HG03064 (cell line): ENCODE measurements around the gene AMMECR1.
"Not testable (repeated sequence)": the region's sequence is repeated elsewhere in the genome, so short reads cannot be mapped to it uniquely, and the experiment has no call there.

Experiments used
- ATAC-seq: cut with Tn5 transposase; IDR thresholded peaks from one replicate; pipeline ENCODE4 v1.9.1; 2021; ENCODE audit warnings: low read depth; ENCODE audit not compliant: unreplicated experiment

AMMECR1 gene

GRCh38 chrX:110317820-110318663, at the start of gene AMMECR1:
Gene AMMECR1 (minus strand): TSS chrX:110318085. CDS start chrX:110318071, 14 bp downstream.
- ATAC-seq, result peak; percentile 54

- no peak for ATAC-seq
Observed at GRCh38 chrX:110363244-110363643, 45.4 kb upstream of the AMMECR1 start.

- no peak for ATAC-seq
Observed at GRCh38 chrX:110359273-110359672, 41.4 kb upstream of the AMMECR1 start.

- ATAC-seq, result no peak
Observed at GRCh38 chrX:110358548-110358947, 40.7 kb upstream of the AMMECR1 start, which contains the start of gene RTL9. Gene RTL9 (plus strand): TSS chrX:110358848. CDS start chrX:110450618, 91,770 bp downstream.

GRCh38 chrX:110346681-110347080, 28.8 kb upstream of the AMMECR1 start:
- ATAC-seq, result no peak

GRCh38 chrX:110341189-110342035, 23.5 kb upstream of the AMMECR1 start:
- peak; percentile 81 for ATAC-seq

- ATAC-seq, result no peak
Observed at GRCh38 chrX:110338935-110339334, 21.1 kb upstream of the AMMECR1 start.

GRCh38 chrX:110333458-110333857, 15.6 kb upstream of the AMMECR1 start:
- ATAC-seq, result not testable (repeated sequence)

GRCh38 chrX:110331444-110332030, 13.7 kb upstream of the AMMECR1 start:
- no peak for ATAC-seq

GRCh38 chrX:110328613-110329012, 10.7 kb upstream of the AMMECR1 start:
- not testable (repeated sequence) for ATAC-seq

GRCh38 chrX:110327336-110327735, 9.5 kb upstream of the AMMECR1 start:
- no peak for ATAC-seq

- ATAC-seq, result no peak
Observed at GRCh38 chrX:110326712-110327111, 8.8 kb upstream of the AMMECR1 start.

- no peak for ATAC-seq
Observed at GRCh38 chrX:110322603-110323002, 4.7 kb upstream of the AMMECR1 start.

GRCh38 chrX:110321670-110322069, 3.8 kb upstream of the AMMECR1 start:
- no peak for ATAC-seq

GRCh38 chrX:110321081-110321480, 3.2 kb upstream of the AMMECR1 start:
- ATAC-seq, result no peak

GRCh38 chrX:110320381-110320987, 2.6 kb upstream of the AMMECR1 start:
- no peak for ATAC-seq

GRCh38 chrX:110318664-110318968, 731 bp upstream of the AMMECR1 start:
- ATAC-seq, result no peak

GRCh38 chrX:110317061-110317819, 645 bp downstream of the AMMECR1 start:
- peak; percentile 11 for ATAC-seq

- no peak for ATAC-seq
Observed at GRCh38 chrX:110316351-110317060, 1.4 kb downstream of the AMMECR1 start.
